Measurements from ENCODE around the gene OR6C6.
"Not testable (repeated sequence)": the region's sequence is repeated elsewhere in the genome, so short reads cannot be mapped to it uniquely, and the experiment has no call there.

Gene OR6C6

DNA sequence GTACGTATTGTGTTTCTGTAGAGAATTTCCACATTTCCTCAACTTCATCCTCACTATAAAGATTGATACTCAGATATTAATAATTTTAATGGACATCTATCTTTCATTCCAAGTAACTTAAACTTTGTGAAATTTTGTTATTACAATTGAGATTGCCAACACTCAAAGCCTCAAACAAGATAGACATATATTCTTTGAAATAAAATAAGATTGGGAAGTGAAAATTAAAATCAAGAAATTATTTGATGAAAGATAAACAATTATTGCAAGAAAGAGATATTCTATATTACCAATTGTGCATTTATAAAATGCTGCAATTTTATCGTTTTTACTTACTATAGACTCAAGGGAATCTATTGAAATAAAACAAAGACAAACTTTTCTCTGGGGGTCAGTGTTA is at the start of gene OR6C6:
Gene OR6C6 (minus strand): TSS at position 101 of the 400 bp plus-strand sequence. CDS start 1,337 bp downstream, outside the sequence.
- no peak for FAIRE-seq

DNA sequence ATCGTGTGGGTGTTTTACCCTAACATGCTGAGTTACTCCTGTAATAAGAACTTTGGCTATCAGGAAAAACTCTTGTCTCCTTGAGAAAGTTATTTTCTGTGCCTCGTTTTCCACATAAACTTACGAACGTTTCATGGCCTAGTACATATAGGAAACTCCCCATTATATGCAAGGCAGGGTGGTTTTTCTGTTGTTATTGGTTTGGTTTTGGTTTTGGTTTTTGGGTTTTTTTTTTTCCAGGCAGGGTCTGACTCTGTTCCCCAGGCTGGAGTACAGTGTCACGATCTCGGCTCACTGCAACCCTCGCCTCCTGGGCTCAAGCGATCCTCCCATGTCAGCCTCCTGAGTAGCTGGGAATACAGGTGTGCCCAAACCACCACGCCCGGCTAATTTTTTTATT is 39.6 kb upstream of the OR6C6 start:
- FAIRE-seq: no peak

DNA sequence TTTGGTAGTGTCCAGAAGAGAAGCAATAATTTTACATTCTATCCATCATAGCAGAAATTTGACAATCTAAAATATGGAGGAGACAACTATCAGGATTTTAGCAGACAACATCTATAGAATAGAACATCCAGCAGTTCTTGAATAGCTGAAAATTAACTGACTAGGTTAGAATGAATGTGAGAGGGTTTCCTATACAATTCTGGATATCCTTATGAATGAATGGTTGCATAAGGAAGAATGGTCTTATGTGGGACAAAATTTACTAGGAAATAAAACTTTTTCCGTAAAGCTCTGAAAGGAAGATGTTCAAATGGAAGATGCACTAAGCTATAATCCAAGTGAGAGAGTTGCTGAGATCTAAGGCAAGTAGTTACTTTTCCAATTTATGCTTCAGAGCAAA is 34.1 kb upstream of the OR6C6 start, which contains the start of gene OR6C3:
Gene OR6C3 (plus strand): TSS at position 301 of the 400 bp plus-strand sequence. CDS start 955 bp downstream, outside the sequence.
- FAIRE-seq: no peak

DNA sequence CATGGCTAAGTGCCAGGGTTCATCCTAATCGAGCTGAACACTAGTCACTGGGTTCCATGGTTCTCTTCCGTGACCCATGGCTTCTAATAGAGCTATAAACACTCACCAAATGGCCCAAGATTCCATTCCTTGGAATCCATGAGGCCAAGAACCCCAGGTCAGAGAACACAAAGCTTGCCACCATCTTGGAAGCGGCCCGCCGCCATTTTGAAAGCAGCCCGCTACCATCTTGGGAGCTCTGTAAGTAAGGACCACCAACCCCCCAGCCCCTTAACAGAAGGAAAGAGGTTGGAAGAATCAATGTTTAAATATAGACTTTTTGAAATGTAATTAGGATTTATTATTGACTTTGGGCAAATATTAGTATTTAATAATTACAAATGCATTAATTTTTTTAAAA is 29.4 kb upstream of the OR6C6 start:
- FAIRE-seq: not testable (repeated sequence)

DNA sequence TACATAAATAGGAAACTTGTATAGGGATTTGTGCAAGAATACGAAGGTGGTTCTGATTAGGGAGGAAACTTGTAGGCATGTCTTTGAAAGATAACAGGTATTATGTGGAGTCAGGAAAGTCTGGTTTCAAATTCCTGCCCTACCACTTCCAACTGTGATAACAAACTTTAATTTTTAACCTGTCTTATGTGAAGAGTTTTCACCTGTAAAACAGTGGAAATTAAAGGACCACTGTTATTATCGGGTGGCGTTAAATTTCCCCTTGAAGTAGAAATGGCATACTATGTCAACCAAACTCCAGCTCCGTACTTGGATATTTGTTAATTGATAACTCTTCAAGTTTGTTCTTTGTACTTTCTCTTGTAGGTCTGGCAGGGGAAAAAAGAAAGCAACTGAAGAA is 23.8 kb upstream of the OR6C6 start:
- FAIRE-seq: no peak

DNA sequence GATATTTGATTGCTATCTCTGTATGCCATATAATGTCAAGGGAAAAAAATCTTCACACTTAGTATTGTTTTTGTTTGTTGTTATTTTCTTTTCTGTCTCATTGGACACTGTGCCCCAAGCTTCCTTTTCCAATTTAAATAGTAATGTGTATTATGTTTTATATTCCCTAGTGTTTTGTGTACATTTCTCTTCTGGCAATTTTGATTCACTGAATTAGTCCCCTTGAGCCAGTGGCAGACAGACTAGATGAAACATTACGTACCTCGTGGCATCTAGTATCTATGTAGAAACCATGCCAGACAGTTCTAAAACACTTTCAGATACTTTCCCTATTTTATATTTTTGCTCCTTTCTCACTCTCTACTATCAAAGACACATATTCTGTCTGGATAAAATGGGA is 17.7 kb upstream of the OR6C6 start, which contains the start of gene OR6C1:
Gene OR6C1 (plus strand): TSS at position 301 of the 400 bp plus-strand sequence. CDS start 6,257 bp downstream, outside the sequence.
- no peak for FAIRE-seq

DNA sequence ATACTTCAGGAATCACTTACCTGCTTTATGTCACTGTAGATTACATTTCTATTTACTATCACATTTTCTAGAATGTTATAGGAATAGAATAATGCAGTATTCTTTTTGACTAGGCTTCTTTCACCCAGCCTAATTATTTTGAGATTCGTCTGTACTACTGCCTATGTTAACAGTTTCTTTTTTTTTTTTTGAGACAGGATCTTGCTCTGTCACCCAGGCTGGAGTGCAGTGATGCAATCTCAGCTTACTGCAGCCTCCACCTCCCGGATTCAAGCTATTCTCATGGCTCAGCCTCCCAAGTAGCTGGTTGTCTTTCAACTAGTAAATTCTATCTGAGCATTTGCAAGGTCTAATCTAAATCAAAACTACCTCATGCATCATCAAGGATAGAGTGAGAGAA is 6.4 kb downstream of the OR6C6 start:
- no peak for FAIRE-seq

DNA sequence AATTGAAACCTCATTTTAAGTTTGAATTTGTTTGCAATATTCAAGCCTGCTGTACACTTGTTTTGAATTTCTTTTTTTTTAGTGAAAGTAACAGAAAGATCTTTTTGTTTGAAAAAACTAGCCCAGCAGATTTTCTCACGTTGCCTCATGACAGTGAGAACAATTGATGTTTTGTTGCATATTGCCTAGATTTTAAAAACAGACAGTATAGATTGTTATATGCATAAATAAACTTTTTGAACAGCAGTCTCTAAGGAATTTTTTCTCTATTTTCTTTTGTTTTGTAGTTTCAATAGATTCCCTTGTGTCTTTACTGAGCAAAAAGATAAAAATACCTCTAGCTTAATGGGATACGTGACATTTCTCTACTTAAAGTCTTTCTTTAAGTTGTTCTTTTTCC is 15.4 kb downstream of the OR6C6 start:
- FAIRE-seq: no peak

DNA sequence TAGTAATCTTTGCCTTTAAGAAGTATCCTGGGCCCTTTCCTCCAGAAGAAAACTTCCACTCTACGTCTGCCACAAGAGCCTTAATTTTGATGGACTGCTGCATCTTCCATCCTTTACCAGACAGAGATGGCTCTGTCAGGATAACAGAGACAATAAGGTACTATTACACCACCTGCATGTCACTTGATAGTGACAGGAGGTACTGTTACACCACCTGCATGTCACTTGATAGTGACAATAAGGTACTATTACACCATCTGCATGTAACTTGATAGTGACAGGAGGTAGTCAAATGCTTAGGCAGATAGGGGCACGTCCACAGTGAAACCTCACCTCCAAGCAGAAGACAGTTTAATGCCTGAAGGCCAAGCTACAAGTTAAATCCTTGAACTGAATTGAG is 38.1 kb downstream of the OR6C6 start:
- FAIRE-seq: no peak

DNA sequence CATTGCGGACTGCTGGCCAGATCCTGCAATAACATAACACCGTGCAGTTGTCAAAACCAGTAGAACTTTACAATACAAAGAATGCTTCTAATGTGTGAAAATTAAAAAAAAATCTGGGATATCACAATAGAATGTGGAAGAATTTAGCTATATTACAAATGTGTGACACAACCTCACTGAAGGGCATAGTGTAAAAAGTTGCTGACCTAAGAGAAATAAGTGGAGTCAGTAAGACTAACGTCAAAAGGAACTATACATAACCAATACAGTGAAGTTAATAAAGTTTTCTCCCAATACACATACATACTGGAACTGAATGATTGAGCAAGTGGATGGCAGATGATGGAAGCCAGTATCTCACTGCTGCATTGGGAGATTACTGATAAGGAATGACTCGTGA is 39.5 kb downstream of the OR6C6 start:
- no peak for FAIRE-seq

DNA sequence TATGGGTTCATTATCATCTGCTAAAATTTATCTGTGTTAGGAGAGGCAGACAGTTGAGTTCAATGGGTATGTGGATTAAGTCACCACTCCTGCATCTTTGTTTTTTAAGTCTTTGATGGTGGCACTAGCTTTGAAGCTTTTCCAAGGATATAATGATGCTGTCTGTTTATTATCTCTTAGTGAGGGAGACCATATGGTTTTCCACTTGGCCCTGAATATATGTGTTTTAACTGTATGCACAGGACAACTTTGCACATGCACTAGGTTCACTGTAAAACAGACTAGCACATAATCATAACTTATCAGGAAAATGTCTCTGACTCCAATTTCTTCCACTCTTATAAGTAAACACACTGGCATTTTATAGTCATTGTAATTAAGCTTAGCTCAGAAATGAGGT is 43.1 kb downstream of the OR6C6 start:
- FAIRE-seq: no peak

DNA sequence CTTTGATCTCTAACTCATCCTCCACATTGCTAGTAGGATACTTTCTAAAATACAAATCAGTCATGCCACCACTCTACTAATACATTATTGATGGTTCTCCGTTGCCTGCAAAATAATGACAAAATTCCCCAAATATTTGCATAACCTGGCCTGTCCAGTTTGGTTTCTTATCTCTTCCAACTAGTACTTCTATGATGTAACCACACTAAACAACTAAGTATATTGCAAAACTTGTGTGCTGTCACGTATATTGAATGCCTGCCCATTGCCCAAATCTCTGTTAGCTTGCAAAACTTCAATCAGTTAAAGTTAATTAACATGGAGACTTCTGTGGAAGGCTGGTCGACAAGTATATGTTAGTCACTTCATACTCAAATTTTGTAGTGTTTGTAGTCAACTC is 45.4 kb downstream of the OR6C6 start:
- no peak for FAIRE-seq

DNA sequence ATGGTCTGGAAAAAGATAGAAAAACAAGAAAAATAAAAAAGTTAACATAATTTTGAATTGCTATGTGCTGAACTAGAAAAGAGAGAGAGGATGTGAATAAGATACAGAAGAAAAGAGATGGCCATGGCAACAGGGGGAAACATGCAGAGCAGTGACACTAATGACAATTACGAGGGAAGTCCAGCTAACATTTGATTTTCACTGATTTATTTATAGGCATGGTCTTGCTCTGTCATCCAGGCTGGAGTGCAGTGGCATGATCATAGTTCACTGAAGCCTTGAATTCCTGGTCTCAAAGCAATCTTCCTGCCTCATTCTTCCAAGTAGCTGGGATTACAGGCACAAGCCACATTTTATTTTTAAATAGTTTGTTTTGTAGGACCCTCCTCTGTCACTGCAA is 50.2 kb downstream of the OR6C6 start:
- FAIRE-seq: no peak

DNA sequence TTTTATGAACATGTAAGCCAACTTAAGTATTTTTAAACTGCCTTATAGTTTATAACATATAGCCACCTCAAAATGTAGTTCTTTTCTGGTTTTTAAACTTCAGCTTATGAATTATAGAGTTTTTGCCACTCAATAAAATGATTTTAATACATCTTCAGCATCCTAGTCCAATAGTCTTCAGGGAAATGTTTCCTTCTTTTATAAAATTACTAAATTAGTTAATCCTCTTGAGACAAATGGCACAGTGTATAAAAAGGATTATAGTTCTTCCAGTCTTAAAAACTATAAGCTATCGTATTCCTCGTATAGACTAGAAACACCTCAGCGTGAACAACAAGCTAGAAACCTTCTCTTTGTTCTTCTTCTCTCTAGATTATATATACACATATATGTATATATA is 52.1 kb downstream of the OR6C6 start, which contains the start of gene OR6C74:
Gene OR6C74 (plus strand): TSS at position 301 of the 400 bp plus-strand sequence. CDS start 2,679 bp downstream, outside the sequence.
- FAIRE-seq: no peak

Measured in G401.6 (cell line).